ENCODE results near the gene RAD9A. TPM values are rescaled to one million over a fixed set of nuclear protein-coding genes. Genes with fewer than 3 reads are reported as not detected.

RAD9A gene
- total RNA-seq, 1 donor from 2014 or later, result 9.4 TPM

- Histone ChIP-seq H3K4me1 (ENCODE audit: insufficient read depth, low read length) (peaks cover 23% of the 10 kb centered on the region), H4K20me1 (ENCODE audit: insufficient read depth, low read length) (peaks cover 3% of the 10 kb centered on the region), H3K4me3 (ENCODE audit: insufficient read depth, low read depth, low read length) (no peak overlapping the region), H3K9ac (ENCODE audit: low read length) (no peak overlapping the region), H3K27ac (ENCODE audit: low read depth, low read length) (no peak overlapping the region), H3K79me2 (ENCODE audit: insufficient read depth, low read length) (peaks cover 26% of the 10 kb centered on the region), H3K36me3 (ENCODE audit: insufficient read depth, low read length) (peaks cover 8% of the 10 kb centered on the region), H3K9me3 (ENCODE audit: insufficient read depth, low read depth, low read length) (no peaks in the 10 kb centered on the region), H3K4me2 (ENCODE audit: low read length) (no peak overlapping the region), H3K27me3 (ENCODE audit: insufficient read depth, low read length) (no peaks in the 10 kb centered on the region), H2AFZ (ENCODE audit: low read depth, low read length) (no peak overlapping the region)
- Mint-ChIP-seq H3K27me3 (ENCODE audit: low read depth, unreplicated experiment) (no peaks in the 10 kb centered on the region), H3K36me3 (ENCODE audit: low read depth, unreplicated experiment) (peaks cover 8% of the 10 kb centered on the region), H3K4me3 (ENCODE audit: unreplicated experiment) (no peak overlapping the region), H3K4me1 (ENCODE audit: low read depth, unreplicated experiment) (peaks cover 2% of the 10 kb centered on the region), H3K27ac (ENCODE audit: unreplicated experiment) (no peak overlapping the region), H3K9me3 (ENCODE audit: unreplicated experiment) (no peaks in the 10 kb centered on the region)
- DNase-seq (ENCODE audit: low read depth) (no peak), FAIRE-seq (no peak)
- TF ChIP-seq, protein P1, sequence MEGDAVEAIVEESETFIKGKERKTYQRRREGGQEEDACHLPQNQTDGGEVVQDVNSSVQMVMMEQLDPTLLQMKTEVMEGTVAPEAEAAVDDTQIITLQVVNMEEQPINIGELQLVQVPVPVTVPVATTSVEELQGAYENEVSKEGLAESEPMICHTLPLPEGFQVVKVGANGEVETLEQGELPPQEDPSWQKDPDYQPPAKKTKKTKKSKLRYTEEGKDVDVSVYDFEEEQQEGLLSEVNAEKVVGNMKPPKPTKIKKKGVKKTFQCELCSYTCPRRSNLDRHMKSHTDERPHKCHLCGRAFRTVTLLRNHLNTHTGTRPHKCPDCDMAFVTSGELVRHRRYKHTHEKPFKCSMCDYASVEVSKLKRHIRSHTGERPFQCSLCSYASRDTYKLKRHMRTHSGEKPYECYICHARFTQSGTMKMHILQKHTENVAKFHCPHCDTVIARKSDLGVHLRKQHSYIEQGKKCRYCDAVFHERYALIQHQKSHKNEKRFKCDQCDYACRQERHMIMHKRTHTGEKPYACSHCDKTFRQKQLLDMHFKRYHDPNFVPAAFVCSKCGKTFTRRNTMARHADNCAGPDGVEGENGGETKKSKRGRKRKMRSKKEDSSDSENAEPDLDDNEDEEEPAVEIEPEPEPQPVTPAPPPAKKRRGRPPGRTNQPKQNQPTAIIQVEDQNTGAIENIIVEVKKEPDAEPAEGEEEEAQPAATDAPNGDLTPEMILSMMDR (IDR thresholded peaks at IDR 0.05; ENCODE audit: insufficient read depth, low read depth, low read length), result no peak
- no peak for TF ChIP-seq EZH2 (IDR thresholded peaks at IDR 0.05; ENCODE audit: insufficient read depth, low read length)
Measured at GRCh38 chr11:67432655-67433349, 41.0 kb downstream of the RAD9A start.

DNA sequence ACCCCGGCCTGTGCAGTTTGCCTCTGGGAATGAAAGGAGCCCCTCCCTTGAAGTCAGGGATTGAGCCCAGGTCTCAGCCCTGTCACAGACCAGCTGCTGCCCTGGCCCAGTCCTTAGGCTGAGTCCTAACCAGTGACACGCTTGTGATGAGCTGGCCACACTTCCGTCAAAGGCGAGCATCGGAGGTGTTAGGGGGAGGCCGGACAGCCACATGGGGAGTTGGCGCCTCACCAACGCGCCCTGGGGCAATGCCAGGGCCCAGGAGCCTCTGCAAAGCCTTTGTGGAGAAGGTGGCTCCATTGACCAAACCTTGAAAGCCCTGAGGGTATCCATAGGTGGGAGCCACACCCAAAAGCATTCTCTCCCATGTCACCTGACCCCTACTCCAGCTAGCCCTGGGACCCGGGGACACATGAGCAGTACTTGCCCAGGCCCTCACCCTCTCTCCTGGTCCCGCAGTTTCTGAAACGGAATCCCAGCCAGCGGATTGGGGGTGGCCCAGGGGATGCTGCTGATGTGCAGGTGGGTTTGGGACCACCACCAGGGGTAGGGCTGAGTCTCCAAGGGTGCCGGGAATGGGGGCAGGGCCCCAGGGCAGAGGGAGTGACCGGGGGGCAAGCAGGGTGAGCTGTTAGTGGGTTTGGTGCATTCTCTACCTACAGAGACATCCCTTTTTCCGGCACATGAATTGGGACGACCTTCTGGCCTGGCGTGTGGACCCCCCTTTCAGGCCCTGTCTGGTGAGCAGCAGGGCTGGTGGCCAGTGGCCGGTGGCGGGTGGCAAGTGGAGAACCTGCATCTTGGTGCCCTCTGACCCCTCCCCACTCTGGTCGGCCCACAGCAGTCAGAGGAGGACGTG, 42.0 kb downstream of the RAD9A start:
- no peak overlapping the region for H3K27ac Mint-ChIP-seq (ENCODE audit: unreplicated experiment)
- Histone ChIP-seq H3K9ac (ENCODE audit: low read length) (no peak overlapping the region), H2AFZ (ENCODE audit: low read depth, low read length) (no peak overlapping the region), H3K4me3 (ENCODE audit: insufficient read depth, low read depth, low read length) (no peak overlapping the region), H3K27me3 (ENCODE audit: insufficient read depth, low read length) (no peaks in the 10 kb centered on the region), H3K4me2 (ENCODE audit: low read length) (no peak overlapping the region), H3K9me3 (ENCODE audit: insufficient read depth, low read depth, low read length) (no peaks in the 10 kb centered on the region), H3K36me3 (ENCODE audit: insufficient read depth, low read length) (peaks cover 8% of the 10 kb centered on the region), H4K20me1 (ENCODE audit: insufficient read depth, low read length) (peaks cover 3% of the 10 kb centered on the region), H3K27ac (ENCODE audit: low read depth, low read length) (no peak overlapping the region), H3K4me1 (ENCODE audit: insufficient read depth, low read length) (peaks cover 22% of the 10 kb centered on the region), H3K79me2 (ENCODE audit: insufficient read depth, low read length) (peaks cover 21% of the 10 kb centered on the region)
- DNase-seq (ENCODE audit: low read depth) (no peak), FAIRE-seq (no peak)
- H3K9me3 Mint-ChIP-seq (ENCODE audit: unreplicated experiment), result no peaks in the 10 kb centered on the region
- peaks cover 8% of the 10 kb centered on the region for H3K36me3 Mint-ChIP-seq (ENCODE audit: low read depth, unreplicated experiment)
- H3K27me3 Mint-ChIP-seq (ENCODE audit: low read depth, unreplicated experiment), result no peaks in the 10 kb centered on the region
- no peak overlapping the region for H3K4me3 Mint-ChIP-seq (ENCODE audit: unreplicated experiment)
- peaks cover 3% of the 10 kb centered on the region for H3K4me1 Mint-ChIP-seq (ENCODE audit: low read depth, unreplicated experiment)
- TF ChIP-seq, protein P1 (IDR thresholded peaks at IDR 0.05; ENCODE audit: insufficient read depth, low read depth, low read length), result no peak
- no peak for TF ChIP-seq EZH2 (IDR thresholded peaks at IDR 0.05; ENCODE audit: insufficient read depth, low read length)

Measured in astrocyte (in vitro differentiated cells and primary cell).